Fibroblast of mammary gland (primary cell): Measurements from ENCODE around the gene HINT3.
"Not testable (repeated sequence)": the region's sequence is repeated elsewhere in the genome, so short reads cannot be mapped to it uniquely, and the experiment has no call there.

Source experiments
- DNase-seq: peaks from one replicate; pipeline ENCODE4 v3.0.0-alpha.2; 2010; ENCODE audit warnings: low read depth
- H3K4me3 ChIP-seq: 2 replicates; pipeline ENCODE4 v1.5.1; 2011; ENCODE audit warnings: low read depth, mild to moderate bottlenecking, low read length, moderate library complexity; ENCODE audit not compliant: control insufficient read depth
- TF ChIP-seq, protein P1 (sequence below): conservative IDR thresholded peaks from 2 replicates; pipeline ENCODE4 v1.5.1; 2011; ENCODE audit warnings: low read depth, low read length, inconsistent platforms; ENCODE audit not compliant: control insufficient read depth, insufficient read depth

Gene HINT3

DNA sequence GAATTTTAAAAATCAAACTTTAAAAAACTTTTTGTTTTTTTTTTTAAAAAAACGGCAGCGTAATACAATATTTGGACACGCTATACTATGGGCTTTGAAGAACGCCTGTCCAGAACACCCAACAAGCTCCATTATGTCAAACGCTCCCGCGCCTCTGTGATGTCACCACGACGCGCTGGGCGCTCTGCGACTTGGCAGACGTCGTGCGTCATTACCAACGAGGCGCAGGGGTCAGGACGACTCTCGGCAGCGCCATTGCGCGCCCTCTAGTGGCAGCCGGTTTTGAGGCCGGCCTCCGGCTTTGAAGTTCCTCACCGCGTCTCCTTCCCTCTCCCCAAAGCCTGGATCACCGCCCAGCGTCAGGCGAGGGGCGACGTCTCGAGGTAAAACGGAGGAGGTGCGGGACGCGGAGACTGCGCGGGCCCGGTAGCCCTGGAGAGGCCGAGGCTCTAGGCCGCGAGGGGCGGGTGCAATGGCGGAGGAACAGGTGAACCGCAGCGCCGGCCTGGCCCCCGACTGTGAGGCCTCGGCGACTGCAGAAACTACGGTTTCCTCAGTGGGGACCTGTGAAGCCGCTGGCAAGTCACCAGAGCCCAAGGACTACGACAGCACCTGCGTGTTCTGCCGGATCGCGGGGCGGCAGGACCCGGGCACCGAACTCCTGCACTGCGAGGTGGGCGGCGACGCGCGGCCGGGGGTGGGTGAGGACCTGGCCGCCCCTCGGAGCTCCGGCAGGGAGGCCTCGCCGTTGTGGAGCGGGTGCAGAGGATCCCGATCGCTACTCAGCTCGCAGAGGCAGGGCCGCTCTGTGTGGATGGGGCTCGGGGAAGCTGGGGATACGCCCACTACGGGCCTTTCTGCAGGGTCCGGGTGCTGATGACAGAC is at the start of gene HINT3:
Gene HINT3, plus strand, starts transcription at position 265 of the 885 bp plus-strand sequence. Its CDS starts 208 bp downstream, at position 473.
- DNase-seq = peak; percentile 98
- H3K4me3 ChIP-seq = peak within 1 kb of the TSS; percentile 84
- TF ChIP-seq, protein P1, sequence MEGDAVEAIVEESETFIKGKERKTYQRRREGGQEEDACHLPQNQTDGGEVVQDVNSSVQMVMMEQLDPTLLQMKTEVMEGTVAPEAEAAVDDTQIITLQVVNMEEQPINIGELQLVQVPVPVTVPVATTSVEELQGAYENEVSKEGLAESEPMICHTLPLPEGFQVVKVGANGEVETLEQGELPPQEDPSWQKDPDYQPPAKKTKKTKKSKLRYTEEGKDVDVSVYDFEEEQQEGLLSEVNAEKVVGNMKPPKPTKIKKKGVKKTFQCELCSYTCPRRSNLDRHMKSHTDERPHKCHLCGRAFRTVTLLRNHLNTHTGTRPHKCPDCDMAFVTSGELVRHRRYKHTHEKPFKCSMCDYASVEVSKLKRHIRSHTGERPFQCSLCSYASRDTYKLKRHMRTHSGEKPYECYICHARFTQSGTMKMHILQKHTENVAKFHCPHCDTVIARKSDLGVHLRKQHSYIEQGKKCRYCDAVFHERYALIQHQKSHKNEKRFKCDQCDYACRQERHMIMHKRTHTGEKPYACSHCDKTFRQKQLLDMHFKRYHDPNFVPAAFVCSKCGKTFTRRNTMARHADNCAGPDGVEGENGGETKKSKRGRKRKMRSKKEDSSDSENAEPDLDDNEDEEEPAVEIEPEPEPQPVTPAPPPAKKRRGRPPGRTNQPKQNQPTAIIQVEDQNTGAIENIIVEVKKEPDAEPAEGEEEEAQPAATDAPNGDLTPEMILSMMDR = peak; percentile 85

DNA sequence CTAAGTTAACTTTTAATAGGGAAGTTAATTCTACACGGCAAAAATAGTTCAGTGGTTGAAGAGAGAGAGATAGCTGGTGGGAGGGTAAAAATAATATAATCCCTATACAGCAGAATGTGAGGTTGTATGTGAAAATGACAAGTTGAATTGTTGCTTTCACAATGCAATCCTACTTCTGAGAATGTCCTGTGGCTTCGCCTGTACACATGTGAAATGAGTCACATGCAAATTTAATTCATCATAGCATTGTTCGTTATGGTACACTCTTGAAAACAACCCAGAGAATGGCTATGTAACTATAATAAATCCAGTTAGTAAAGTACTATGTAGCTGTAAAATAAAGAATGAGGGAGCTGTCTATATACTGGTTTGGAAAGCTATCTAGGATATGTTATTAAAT is 46.0 kb upstream of the HINT3 start:
- peak; percentile 76 for DNase-seq
- H3K4me3 ChIP-seq = no peak overlapping the region
- TF ChIP-seq, protein P1 = no peak

DNA sequence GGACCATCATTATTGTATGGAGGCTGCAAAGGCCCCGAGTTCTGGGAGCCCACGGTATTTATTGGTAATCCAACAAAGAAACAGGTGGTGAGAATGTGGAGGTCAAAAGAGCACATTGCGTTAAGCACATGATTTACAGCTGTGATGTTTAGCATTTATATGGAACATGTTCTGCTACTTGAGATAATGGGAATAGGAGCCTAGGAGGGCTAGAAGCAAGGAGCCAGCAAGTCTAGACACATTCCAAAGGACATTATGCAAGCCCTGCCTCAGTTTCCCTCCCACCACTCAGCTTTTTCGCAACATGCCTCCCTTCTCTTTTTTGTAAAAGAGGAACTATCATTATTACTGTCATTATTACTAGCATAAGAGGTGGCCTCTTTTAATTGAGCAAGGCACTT is 45.5 kb upstream of the HINT3 start:
- peak; percentile 14 for DNase-seq
- H3K4me3 ChIP-seq = not testable (repeated sequence)

DNA sequence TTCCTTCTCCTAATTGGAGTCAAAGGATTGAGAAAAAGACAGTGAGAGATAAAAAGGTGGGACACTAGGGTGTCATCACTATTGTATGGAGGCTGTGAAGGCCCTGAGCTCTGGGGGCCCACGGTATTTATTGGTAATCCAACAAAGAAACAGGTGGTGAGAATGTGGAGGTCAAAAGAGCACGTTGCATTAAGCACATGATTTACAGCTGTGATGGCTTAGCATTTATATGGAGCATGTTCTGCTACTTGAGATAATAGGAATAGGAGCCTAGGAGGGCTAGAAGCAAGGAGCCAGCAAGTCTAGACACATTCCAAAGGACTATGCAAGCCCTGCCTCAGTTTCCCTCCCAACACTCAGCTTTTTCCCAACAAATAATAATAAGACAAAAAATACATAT is 44.1 kb upstream of the HINT3 start:
- DNase-seq, H3K4me3 ChIP-seq: not testable (repeated sequence)

DNA sequence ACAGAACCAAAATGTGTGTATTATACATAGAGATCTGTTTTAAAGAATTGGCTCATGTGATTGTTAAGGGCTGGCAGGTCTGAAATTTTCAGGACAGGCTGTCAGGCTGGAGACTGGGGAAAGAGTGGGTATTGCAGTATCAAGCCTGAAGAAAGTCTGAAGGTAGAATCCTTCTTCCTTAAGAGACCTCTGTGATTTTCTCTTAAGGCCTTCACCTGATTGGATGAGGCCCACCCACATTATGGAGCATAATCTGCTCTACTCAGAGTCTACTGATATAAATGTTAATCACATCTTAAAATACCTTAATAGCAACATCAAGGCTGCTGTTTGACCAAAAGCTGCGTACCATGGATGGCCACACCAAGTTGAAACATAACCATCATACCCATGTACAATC is 43.4 kb upstream of the HINT3 start:
- TF ChIP-seq, protein P1 = no peak
- H3K4me3 ChIP-seq = no peak overlapping the region
- DNase-seq = no peak

DNA sequence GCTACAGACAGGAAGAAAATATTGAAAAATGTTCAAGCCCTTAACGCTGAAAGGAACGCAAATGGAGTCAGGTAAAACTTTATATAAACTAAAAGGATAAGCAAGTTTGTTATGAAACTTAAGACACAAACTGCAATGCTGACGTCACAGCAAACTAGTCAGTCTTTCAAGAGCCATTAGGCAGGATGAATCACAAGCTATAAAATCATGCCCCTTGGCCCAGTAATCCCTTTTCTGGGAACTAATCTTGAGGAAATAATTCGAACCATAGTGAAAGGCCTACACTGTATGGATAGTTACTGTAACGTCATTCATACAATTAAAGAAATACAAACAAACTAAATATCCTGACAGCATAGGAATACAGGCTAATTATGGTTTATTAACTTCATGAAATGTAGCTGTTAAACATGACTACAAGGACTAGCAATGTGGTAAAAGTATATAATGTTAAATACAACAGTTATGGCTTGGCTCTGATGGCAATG is 42.7 kb upstream of the HINT3 start:
- no peak overlapping the region for H3K4me3 ChIP-seq
- DNase-seq = peak; percentile 99
- TF ChIP-seq, protein P1 = no peak

DNA sequence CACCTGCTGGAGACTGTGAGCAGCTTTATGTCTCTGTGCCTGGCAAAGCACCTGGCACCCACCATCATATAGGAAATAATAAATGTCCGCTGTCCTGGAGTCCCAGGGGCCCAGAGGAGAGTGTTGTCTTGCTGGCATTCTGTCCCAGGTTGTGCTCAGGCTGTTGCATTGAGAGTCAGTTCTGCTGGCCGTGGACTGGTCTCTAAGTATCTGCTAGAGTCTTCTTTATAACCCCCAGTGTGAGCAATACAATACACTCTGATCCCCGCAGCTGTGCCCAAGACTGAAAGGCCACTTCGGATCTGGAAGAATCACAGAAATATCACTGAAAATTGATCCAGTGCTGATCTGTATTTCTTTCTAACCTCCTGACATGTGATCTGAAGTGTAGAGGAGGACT is 38.3 kb upstream of the HINT3 start:
- H3K4me3 ChIP-seq = no peak overlapping the region
- TF ChIP-seq, protein P1 = no peak
- DNase-seq = no peak
